SK-N-SH treated with all-trans-retinoic acid at 6 μM for 48 hours (cell line): ENCODE data around the gene RBPJ.

Experiments used
- ATAC-seq: fragments of 200-7000 bp; cut with Tn5 transposase; 3 replicates; pipeline ENCODE4 v1.9.1; 2020; ENCODE audit warnings: mild to moderate bottlenecking, moderate library complexity
- ARNTL ChIP-seq: fragments of 450-650 bp; formaldehyde crosslinking; IDR thresholded peaks from 2 replicates; pipeline ENCODE4 v1.5.0; 2020; ENCODE audit warnings: low read depth, mild to moderate bottlenecking, moderate library complexity, borderline replicate concordance
- CSDC2 ChIP-seq: fragments of 250-450 bp; sonication (Bioruptor Pico); IDR thresholded peaks from 2 replicates; pipeline ENCODE4 v1.5.0; 2020; ENCODE audit warnings: mild to moderate bottlenecking, moderate library complexity
- CSRNP3 ChIP-seq: fragments of 250-450 bp; sonication (Bioruptor Pico); IDR thresholded peaks from 2 replicates; pipeline ENCODE4 v1.5.1; 2021; ENCODE audit warnings: mild to moderate bottlenecking, moderate library complexity
- ESRRG ChIP-seq: fragments of 250-450 bp; sonication (Bioruptor Pico); IDR thresholded peaks from 2 replicates; pipeline ENCODE4 v1.6.1; 2021; ENCODE audit warnings: mild to moderate bottlenecking
- GLIS3 ChIP-seq: fragments of 250-450 bp; sonication (Bioruptor Pico); IDR thresholded peaks from 2 replicates; pipeline ENCODE4 v1.5.0; 2020; ENCODE audit warnings: mild to moderate bottlenecking, moderate library complexity
- ISL1 ChIP-seq: fragments of 250-450 bp; sonication (Bioruptor Pico); IDR thresholded peaks from 2 replicates; pipeline ENCODE4 v2.1.2; 2022; ENCODE audit warnings: mild to moderate bottlenecking, moderate library complexity
- OSR1 ChIP-seq: fragments of 250-450 bp; sonication (Bioruptor Pico); IDR thresholded peaks from 2 replicates; pipeline ENCODE4 v1.8.0; 2022; ENCODE audit warnings: moderate library complexity, mild to moderate bottlenecking, inconsistent platforms
- POU6F1 ChIP-seq: fragments of 250-450 bp; sonication (Bioruptor Pico); IDR thresholded peaks from 2 replicates; pipeline ENCODE4 v1.8.0; 2021; ENCODE audit warnings: low read depth, mild to moderate bottlenecking, moderate library complexity, borderline replicate concordance
- RARB ChIP-seq: fragments of 250-450 bp; sonication (Bioruptor Pico); IDR thresholded peaks from 2 replicates; pipeline ENCODE4 v1.8.0; 2021; ENCODE audit warnings: mild to moderate bottlenecking, moderate library complexity
- SNAI2 ChIP-seq: fragments of 250-450 bp; sonication (Bioruptor Pico); IDR thresholded peaks from 2 replicates; pipeline ENCODE4 v1.5.0; 2020; ENCODE audit warnings: mild to moderate bottlenecking, moderate library complexity
- TCF4 ChIP-seq: fragments of 250-450 bp; sonication (Bioruptor Pico); IDR thresholded peaks from 2 replicates; pipeline ENCODE4 v1.8.0; 2021; ENCODE audit warnings: mild to moderate bottlenecking, moderate library complexity, borderline replicate concordance
- TOX ChIP-seq: fragments of 250-450 bp; sonication (Bioruptor Pico); IDR thresholded peaks from 2 replicates; pipeline ENCODE4 v1.8.0; 2021; ENCODE audit warnings: mild to moderate bottlenecking, moderate library complexity, borderline replicate concordance
- ZC3H10 ChIP-seq: fragments of 250-450 bp; sonication (Bioruptor Pico); IDR thresholded peaks from 2 replicates; pipeline ENCODE4 v1.5.1; 2021; ENCODE audit warnings: mild to moderate bottlenecking, moderate library complexity
- ZFP3 ChIP-seq: fragments of 250-450 bp; sonication (Bioruptor Pico); IDR thresholded peaks from 2 replicates; pipeline ENCODE4 v1.5.0; 2020; ENCODE audit warnings: mild to moderate bottlenecking, moderate library complexity
- ZFP30 ChIP-seq: fragments of 450-650 bp; formaldehyde crosslinking; IDR thresholded peaks from 2 replicates; pipeline ENCODE4 v1.5.0; 2022; ENCODE audit warnings: mild to moderate bottlenecking, moderate library complexity
- ZNF565 ChIP-seq: fragments of 450-650 bp; formaldehyde crosslinking; conservative IDR thresholded peaks from 2 replicates; pipeline ENCODE4 v1.5.0; 2020; ENCODE audit warnings: low read depth, mild to moderate bottlenecking, moderate library complexity
- ZNF70 ChIP-seq: fragments of 450-650 bp; formaldehyde crosslinking; IDR thresholded peaks from 2 replicates; pipeline ENCODE4 v1.5.0; 2020; ENCODE audit warnings: mild to moderate bottlenecking, moderate library complexity
- ZNF8 ChIP-seq: fragments of 450-650 bp; formaldehyde crosslinking; IDR thresholded peaks from 2 replicates; pipeline ENCODE4 v1.5.0; 2020; ENCODE audit warnings: mild to moderate bottlenecking, moderate library complexity
- TF ChIP-seq, protein P1 (sequence below): fragments of 250-450 bp; sonication (Bioruptor Pico); IDR thresholded peaks from 2 replicates; pipeline ENCODE4 v1.8.0; 2020; ENCODE audit warnings: mild to moderate bottlenecking, moderate library complexity, borderline replicate concordance
- TF ChIP-seq, protein P2 (sequence below): fragments of 250-450 bp; sonication (Bioruptor Pico); IDR thresholded peaks from 2 replicates; pipeline ENCODE4 v1.5.0; 2020; ENCODE audit warnings: mild to moderate bottlenecking, moderate library complexity
- TF ChIP-seq, protein P3 (sequence below): fragments of 250-450 bp; sonication (Bioruptor Pico); IDR thresholded peaks from 2 replicates; pipeline ENCODE4 v1.5.1; 2020; ENCODE audit warnings: low read depth, mild to moderate bottlenecking, moderate library complexity

RBPJ gene

DNA sequence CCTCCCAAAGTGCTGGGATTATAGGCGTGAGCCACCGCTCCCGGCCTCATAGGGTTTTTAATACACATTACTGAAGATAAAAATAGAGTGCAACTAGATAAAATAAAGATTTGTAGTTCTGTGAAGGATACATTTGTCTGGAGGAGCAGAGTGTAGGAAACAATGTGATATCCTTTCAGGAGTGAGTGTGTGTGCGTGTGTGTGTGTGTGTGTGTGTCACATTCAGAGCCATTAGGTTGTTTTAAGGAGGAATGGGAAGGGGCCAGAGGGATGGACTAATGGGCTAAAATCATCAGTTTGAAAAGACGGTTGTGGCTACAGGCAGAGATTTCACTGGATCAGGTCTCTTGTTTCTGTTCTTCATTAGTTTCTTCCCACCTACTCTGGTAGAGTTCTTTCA, 40.0 kb downstream of the RBPJ start:
- peak; percentile 15; the same call in 1 of the 3 replicates for ATAC-seq
- TF ChIP-seq POU6F1 (no peak), ZNF70 (CRISPR knock-in tag) (no peak), RARB (no peak), TCF4 (CRISPR knock-in tag) (no peak), SNAI2 (CRISPR knock-in tag) (no peak), ESRRG (no peak), OSR1 (no peak)
- TF ChIP-seq, protein P1, sequence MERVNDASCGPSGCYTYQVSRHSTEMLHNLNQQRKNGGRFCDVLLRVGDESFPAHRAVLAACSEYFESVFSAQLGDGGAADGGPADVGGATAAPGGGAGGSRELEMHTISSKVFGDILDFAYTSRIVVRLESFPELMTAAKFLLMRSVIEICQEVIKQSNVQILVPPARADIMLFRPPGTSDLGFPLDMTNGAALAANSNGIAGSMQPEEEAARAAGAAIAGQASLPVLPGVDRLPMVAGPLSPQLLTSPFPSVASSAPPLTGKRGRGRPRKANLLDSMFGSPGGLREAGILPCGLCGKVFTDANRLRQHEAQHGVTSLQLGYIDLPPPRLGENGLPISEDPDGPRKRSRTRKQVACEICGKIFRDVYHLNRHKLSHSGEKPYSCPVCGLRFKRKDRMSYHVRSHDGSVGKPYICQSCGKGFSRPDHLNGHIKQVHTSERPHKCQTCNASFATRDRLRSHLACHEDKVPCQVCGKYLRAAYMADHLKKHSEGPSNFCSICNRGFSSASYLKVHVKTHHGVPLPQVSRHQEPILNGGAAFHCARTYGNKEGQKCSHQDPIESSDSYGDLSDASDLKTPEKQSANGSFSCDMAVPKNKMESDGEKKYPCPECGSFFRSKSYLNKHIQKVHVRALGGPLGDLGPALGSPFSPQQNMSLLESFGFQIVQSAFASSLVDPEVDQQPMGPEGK (CRISPR knock-in tag) = no peak
- TF ChIP-seq, protein P2, sequence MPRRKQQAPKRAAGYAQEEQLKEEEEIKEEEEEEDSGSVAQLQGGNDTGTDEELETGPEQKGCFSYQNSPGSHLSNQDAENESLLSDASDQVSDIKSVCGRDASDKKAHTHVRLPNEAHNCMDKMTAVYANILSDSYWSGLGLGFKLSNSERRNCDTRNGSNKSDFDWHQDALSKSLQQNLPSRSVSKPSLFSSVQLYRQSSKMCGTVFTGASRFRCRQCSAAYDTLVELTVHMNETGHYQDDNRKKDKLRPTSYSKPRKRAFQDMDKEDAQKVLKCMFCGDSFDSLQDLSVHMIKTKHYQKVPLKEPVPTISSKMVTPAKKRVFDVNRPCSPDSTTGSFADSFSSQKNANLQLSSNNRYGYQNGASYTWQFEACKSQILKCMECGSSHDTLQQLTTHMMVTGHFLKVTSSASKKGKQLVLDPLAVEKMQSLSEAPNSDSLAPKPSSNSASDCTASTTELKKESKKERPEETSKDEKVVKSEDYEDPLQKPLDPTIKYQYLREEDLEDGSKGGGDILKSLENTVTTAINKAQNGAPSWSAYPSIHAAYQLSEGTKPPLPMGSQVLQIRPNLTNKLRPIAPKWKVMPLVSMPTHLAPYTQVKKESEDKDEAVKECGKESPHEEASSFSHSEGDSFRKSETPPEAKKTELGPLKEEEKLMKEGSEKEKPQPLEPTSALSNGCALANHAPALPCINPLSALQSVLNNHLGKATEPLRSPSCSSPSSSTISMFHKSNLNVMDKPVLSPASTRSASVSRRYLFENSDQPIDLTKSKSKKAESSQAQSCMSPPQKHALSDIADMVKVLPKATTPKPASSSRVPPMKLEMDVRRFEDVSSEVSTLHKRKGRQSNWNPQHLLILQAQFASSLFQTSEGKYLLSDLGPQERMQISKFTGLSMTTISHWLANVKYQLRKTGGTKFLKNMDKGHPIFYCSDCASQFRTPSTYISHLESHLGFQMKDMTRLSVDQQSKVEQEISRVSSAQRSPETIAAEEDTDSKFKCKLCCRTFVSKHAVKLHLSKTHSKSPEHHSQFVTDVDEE (CRISPR knock-in tag) = no peak

DNA sequence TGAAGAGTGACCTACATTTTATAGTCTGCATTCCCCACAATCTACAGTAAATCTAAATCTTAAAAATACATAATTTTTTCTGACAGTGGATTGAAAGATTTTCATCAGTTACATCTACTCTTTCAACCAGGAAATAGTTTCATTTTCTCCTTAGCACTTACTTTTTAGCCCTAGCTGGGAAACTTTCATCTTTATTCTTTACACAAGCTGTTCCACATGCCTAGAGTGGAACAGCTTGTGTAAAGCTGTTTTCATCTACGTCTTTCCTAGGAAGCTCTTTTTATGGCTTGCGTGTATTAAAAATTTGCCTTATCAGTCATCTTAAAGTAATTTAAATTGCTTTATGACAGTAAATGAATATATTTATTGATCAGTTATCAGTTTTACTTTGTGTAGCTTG, 40.5 kb downstream of the RBPJ start:
- TF ChIP-seq ZNF565 = no peak
- TF ChIP-seq ISL1 (CRISPR knock-in tag) = no peak
- no peak for TF ChIP-seq CSRNP3 (CRISPR knock-in tag)
- no peak for TF ChIP-seq OSR1
- TF ChIP-seq ESRRG = no peak
- TF ChIP-seq CSDC2 (CRISPR knock-in tag) = no peak
- no peak for TF ChIP-seq ARNTL (CRISPR knock-in tag)
- no peak for TF ChIP-seq SNAI2 (CRISPR knock-in tag)
- no peak for TF ChIP-seq RARB
- peak; percentile 38; the same call in 1 of the 3 replicates for ATAC-seq

DNA sequence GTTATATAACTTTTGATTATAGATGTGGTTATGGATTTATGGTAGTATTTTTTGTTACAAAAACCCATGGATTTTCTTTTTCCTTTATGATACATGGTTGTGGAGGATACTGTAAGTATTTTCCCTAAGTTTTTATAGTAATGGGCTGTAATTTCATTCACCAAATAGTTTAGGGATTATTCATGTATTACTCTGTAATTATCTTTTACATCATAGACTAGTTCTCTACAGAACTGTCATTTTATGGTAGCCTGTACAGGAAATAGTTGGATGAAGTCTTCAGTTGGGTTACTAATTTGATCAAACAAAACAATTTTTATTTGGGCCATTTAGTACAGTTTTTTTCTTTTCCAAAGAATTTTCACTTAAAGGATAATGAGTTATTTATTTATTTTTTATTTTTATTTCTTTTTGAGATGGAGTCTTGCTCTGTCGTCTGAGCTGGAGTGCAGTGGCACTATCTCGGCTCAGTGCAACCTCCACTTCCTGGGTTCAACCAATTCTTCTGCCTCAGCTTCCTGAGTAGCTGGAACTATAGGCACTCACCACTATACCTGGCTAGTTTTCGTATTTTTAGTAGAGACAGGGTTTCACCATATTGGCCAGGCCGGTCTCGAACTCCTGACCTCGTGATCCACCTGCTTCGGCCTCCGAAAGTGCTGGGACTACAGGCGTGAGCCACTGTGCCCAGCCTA, 42.1 kb downstream of the RBPJ start:
- peak; percentile 68 for ATAC-seq
- TF ChIP-seq ZFP30 (CRISPR knock-in tag) (no peak), TCF4 (CRISPR knock-in tag) (no peak), ZC3H10 (CRISPR knock-in tag) (peak; percentile 75), ZNF70 (CRISPR knock-in tag) (no peak), ZNF8 (CRISPR knock-in tag) (no peak), ZFP3 (CRISPR knock-in tag) (no peak), CSDC2 (CRISPR knock-in tag) (0 out of 2 replicates have a peak, but pooled peaks have one; percentile 59), POU6F1 (no peak), RARB (no peak), ESRRG (no peak), SNAI2 (CRISPR knock-in tag) (no peak), GLIS3 (no peak), TOX (CRISPR knock-in tag) (no peak), ZNF565 (no peak)
- TF ChIP-seq, protein P3, sequence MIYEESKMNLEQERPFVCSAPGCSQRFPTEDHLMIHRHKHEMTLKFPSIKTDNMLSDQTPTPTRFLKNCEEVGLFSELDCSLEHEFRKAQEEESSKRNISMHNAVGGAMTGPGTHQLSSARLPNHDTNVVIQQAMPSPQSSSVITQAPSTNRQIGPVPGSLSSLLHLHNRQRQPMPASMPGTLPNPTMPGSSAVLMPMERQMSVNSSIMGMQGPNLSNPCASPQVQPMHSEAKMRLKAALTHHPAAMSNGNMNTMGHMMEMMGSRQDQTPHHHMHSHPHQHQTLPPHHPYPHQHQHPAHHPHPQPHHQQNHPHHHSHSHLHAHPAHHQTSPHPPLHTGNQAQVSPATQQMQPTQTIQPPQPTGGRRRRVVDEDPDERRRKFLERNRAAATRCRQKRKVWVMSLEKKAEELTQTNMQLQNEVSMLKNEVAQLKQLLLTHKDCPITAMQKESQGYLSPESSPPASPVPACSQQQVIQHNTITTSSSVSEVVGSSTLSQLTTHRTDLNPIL (CRISPR knock-in tag) = no peak
- TF ChIP-seq, protein P1 (CRISPR knock-in tag) = no peak
- TF ChIP-seq, protein P2 (CRISPR knock-in tag) = no peak
